HG02798 (cell line): ENCODE measurements around the gene APOA1.

Experiments
- ATAC-seq: cut with Tn5 transposase; IDR thresholded peaks from one replicate; pipeline ENCODE4 v1.9.1; 2021; ENCODE audit warnings: mild to moderate bottlenecking; ENCODE audit not compliant: unreplicated experiment, poor library complexity

APOA1 gene

GRCh38 chr11:116792144-116792868 lies 45.1 kb downstream of the APOA1 start:
- no peak for ATAC-seq

DNA sequence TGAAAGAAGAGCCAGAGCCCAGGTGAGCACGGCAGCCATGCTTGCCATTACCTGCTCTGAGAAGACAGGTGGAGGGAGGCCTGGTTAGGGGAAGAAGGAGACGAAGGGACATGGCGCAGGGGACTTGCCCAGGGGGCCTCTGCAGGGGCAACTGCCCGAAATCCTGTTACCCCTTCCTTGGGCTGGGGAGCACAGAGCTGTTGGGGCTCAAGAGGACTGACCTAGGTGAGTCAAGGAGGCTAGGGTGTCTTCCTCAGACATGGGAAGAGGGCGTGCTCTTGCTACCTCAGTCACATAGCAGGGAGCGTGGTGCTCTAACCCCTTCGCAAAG lies 45.6 kb downstream of the APOA1 start, which contains the start of gene APOA5:
Gene APOA5 (minus strand): TSS at position 67 of the 331 bp plus-strand sequence. CDS start 19 bp downstream, at position 48.
- no peak for ATAC-seq

DNA sequence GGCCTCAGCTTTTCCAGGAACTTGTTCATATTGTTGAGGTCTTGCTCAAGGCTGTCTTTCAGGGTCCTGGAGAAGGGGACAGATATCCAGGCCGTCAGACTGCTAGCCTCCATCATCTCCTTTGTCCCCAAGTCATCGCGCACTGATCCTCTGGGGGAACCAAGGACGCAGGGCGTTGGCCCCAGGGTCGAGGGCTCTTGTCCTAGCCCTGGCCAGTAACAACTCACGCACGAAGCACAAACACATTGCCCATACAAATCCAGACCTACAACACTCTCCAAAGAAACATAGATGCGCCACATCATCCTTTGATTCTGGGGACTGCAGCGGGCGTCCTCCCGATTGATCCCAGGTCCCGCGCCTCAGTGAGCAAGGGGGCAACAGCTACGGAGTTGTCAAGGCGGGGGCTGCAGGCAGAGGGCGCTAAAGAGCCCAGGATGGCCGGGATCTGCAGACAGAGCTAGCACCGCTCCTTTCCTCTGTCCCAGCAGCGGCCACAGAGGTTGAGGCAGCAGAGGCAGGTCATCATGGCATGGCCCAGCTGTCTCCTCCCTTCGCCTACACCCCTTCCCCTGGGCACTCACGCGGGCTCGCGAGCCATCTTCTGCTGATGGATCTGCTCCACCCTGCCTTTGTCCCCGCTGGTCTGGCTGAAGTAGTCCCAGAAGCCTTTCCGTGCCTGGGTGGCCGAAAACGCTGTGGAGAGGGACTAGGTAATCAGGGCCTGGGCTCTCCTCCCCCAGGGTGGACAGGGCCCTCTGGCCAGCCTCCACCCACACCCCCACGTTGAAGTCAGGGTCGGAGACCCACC lies 46.2 kb downstream of the APOA1 start:
- ATAC-seq = peak; percentile 44

DNA sequence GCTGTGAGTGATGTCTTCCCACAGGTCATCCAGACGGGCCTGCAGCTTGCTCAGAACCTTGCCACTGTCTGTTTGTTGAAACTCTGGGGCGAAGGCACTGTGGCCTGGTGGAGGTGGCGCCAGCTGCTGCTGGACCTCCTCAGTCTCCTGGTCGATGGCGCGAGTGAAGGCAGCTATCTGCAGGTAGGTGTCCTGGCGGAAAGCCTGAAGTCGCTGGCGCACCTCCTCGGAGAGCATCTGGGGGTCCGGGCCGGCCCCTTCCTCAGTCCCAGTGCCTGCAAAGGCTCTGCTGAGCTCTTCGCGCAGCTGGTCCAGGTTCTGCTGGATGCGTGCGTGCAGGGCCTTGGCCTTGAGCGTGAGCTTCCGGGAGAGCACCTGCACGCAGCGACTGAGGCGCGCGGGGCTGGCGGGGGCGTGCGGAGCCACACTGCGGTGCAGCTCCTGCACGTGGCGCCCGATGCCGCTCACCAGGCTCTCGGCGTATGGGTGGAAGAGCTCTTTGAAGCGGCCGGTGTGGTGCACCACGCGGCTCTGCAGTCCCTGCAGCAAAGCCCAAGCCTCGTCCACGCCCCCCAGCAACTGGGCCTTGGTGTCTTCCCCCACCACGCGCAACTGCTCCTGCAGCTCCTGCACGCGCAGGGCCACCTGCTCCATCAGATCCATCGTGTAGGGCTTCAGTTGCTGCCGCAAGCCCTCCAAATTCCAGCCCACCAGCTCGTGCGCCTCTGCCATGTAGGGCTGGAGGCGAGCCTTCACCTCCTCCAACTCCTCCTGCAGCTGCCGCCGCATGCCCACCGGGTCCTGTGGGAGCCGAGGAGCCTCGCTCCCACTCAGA lies 47.0 kb downstream of the APOA1 start:
- no peak for ATAC-seq

DNA sequence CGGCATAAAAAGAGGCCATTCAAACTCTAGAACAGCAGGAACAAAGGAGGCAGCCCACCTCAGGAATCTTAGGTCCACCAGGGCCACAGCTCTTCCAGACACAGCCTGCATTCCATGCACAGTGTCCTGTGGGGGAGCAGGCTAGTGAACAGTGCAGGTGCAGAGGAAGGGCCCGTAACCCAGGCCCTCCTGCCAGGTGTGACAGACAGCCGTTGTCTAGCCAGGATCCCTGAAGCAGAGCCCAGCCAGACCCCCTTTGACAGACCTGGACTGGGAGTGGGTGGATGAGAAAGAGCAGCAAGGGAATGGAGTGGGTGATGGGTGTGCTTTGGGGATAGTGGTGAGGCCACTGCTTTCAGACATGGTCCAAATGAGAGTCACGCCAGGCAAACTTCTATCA lies 48.4 kb downstream of the APOA1 start:
- ATAC-seq = no peak

GRCh38 chr11:116788534-116788933 lies 48.9 kb downstream of the APOA1 start:
- ATAC-seq = no peak

DNA sequence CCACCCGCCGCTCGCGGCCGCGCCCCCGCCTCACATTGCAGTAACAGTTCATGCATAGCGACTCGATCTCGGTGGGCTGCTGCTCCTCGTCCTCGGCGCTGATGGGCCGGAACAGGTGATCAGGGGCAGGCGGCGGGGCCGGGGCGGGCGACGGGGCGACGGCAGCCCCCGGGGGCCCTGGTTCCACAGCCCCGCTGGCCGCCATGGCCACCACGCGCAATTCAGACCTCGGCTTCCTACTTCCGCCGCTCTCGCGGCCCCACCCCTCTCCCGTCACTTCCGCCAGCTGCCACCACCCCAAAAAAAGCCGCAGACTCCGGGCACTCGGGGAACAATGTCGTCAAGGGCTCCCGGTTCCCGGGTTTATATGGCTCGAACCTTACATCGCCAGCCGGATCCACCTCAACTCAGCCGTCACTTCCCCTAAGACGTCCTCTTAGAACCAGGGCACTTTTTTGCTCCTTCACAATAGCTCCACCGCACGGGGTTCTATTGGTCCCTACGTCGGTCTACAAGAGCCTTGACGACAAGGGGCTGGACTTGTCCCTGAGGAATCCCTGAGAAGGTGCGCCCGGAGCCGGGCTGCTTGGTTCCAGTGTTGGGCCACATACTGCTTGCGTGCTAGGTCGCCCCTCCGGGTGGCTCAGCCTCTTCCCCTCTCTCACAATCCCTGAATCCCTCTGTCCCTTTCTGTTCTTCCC lies 49.5 kb downstream of the APOA1 start, which contains the start of gene ZPR1:
Gene ZPR1 (minus strand): TSS at position 238 of the 701 bp plus-strand sequence. CDS start 33 bp downstream, at position 205.
- peak; percentile 92 for ATAC-seq

GRCh38 chr11:116787436-116787785 lies 50.0 kb downstream of the APOA1 start:
- no peak for ATAC-seq

GRCh38 chr11:116786966-116787365 lies 50.5 kb downstream of the APOA1 start:
- ATAC-seq = no peak

GRCh38 chr11:116786326-116786725 lies 51.1 kb downstream of the APOA1 start:
- ATAC-seq = no peak
